ENCODE measurements around the gene DLGAP1. TPM values are rescaled to one million over a fixed set of nuclear protein-coding genes. Genes with fewer than 3 reads are reported as not detected.
A peak's percentile ranks its signal among the peaks of the same experiment; 100 is the strongest.

Gene DLGAP1
- total RNA-seq, 1 experiment from 2014 or later = 0.07 TPM

DNA sequence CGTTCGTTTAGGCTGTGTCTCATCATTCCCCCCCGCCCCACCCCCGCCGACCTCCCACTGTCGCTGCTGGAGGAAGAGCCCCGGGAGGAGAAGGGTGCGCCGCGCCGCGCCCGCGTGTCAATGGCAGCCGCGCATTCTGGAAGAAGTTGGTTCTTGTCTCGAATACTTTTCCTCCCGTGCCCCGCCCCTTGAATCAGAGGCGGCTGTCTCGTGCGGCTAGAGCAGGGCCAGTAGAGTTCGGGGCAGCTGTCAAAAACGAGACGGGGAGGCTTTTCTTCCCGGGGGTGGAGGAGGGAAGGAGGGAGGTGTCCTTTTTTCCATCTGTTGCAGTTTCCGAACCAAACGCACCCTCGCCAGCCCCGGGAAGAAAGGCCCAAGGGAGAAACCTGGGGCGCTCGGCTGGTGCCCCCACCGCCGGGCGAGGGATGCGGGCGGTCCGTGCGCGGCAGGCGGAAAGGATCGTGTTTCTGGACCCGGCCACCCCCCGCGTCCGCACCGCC, 1005.5 kb downstream of the DLGAP1 start:
- DNase-seq = peak; percentile 79 to 86
- H3K4me3 Mint-ChIP-seq (ENCODE audit: unreplicated experiment) = peak overlapping the region; percentile 87
- no peaks in the 10 kb centered on the region for H3K27me3 Mint-ChIP-seq (ENCODE audit: insufficient read depth, unreplicated experiment)
- Histone ChIP-seq H3K36me3 (ENCODE audit: control insufficient read depth, insufficient read depth, low read length) (no peaks in the 10 kb centered on the region), H3K9me3 (no peaks in the 10 kb centered on the region), H3K27me3 (replicated peaks; ENCODE audit: control insufficient read depth, insufficient read depth, low read length) (no peaks in the 10 kb centered on the region), H3K4me3 (ENCODE audit: low read depth, low read length) (peak overlapping the region; percentile 60), H3K4me1 (peaks cover 15% of the 10 kb centered on the region)
- peak overlapping the region; percentile 97 for H3K27ac Mint-ChIP-seq (ENCODE audit: unreplicated experiment)
- CTCF ChIA-PET = no interaction called here
- TF ChIP-seq CTCF (IDR thresholded peaks at IDR 0.05; ENCODE audit: insufficient read depth in 1 of 2, low read depth in 1 of 2, low read length in 1 of 2, severe bottlenecking in 1 of 2, unreplicated experiment in 1 of 2) = no peak
- H3K4me1 Mint-ChIP-seq (ENCODE audit: low read depth, unreplicated experiment) = no peaks in the 10 kb centered on the region
- BruUV-seq (replicated peaks) = no TSS peak
- peaks cover 69% of the 10 kb centered on the region for H3K36me3 Mint-ChIP-seq (ENCODE audit: insufficient read depth, unreplicated experiment)
- intact Hi-C loops (cut with micrococcal nuclease; ENCODE audit: unreplicated experiment) = loop anchor here (2.0 to 10.0 kb wide), 5 partner anchors 67 to 595 kb away; no protein-coding TSS in a partner anchor
- no peaks in the 10 kb centered on the region for H3K9me3 Mint-ChIP-seq (ENCODE audit: unreplicated experiment)
- POLR2A ChIA-PET = interaction anchor here (0.8 to 3.1 kb wide), 5 partner anchors 66 to 216 kb away, joined by 3 to 30 read pairs (median 5); partner anchors contain the start of gene MYL12A

DNA sequence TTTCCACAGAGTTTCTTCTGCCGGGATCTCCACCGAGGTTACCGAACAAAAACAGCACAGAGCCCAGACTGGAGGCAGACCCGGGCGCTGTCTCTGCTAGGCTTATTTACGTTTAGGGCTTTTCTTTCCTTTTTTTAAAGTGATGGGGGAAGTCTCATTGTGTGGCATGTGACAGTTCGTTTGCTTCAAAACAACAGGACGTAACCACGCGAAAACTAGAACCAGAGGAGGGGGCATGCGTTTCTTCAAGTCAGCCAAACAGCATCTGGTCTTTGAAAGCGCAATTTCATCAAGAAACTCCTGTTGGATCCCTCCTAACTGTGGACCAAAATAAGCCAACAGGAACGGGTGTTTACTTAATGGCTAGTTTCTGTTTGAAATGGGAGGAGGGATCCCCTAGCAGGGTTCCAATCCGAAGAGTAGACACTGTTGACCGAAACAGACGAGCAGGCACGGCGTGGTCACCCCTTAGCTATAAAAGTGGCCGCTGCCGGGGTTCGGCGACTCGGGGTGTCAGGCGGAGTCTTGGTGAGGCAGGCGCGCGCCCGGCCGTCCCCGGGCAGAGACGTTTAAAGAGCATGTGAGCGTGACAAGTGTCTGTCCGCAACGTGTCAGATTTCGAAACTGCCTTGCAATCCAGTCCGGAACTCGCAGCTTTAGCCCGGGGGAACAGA, 1006.1 kb downstream of the DLGAP1 start:
- peaks cover 67% of the 10 kb centered on the region for H3K36me3 Mint-ChIP-seq (ENCODE audit: insufficient read depth, unreplicated experiment)
- no peak for TF ChIP-seq CTCF (IDR thresholded peaks at IDR 0.05; ENCODE audit: insufficient read depth in 1 of 2, low read depth in 1 of 2, low read length in 1 of 2, severe bottlenecking in 1 of 2, unreplicated experiment in 1 of 2)
- Histone ChIP-seq H3K36me3 (ENCODE audit: control insufficient read depth, insufficient read depth, low read length) (no peaks in the 10 kb centered on the region), H3K9me3 (no peaks in the 10 kb centered on the region), H3K4me3 (ENCODE audit: low read depth, low read length) (peak overlapping the region; percentile 60), H3K4me1 (peaks cover 14% of the 10 kb centered on the region), H3K27me3 (replicated peaks; ENCODE audit: control insufficient read depth, insufficient read depth, low read length) (no peaks in the 10 kb centered on the region)
- POLR2A ChIA-PET = interaction anchor here (0.6 to 3.1 kb wide), 8 partner anchors 66 to 594 kb away, joined by 3 to 30 read pairs (median 5); partner anchors contain the start of gene MYL12A
- CTCF ChIA-PET = no interaction called here
- TSS peak; percentile 44 for BruUV-seq (replicated peaks)
- no peaks in the 10 kb centered on the region for H3K4me1 Mint-ChIP-seq (ENCODE audit: low read depth, unreplicated experiment)
- peak in 1 of 2 experiments; percentile 84 for DNase-seq
- H3K27ac Mint-ChIP-seq (ENCODE audit: unreplicated experiment) = peak overlapping the region; percentile 97
- intact Hi-C loops (cut with micrococcal nuclease; ENCODE audit: unreplicated experiment) = loop anchor here (1.0 to 2.0 kb wide), 5 partner anchors 7 to 154 kb away; no protein-coding TSS in a partner anchor
- H3K4me3 Mint-ChIP-seq (ENCODE audit: unreplicated experiment) = peak overlapping the region; percentile 87
- no peaks in the 10 kb centered on the region for H3K27me3 Mint-ChIP-seq (ENCODE audit: insufficient read depth, unreplicated experiment)
- no peaks in the 10 kb centered on the region for H3K9me3 Mint-ChIP-seq (ENCODE audit: unreplicated experiment)

DNA sequence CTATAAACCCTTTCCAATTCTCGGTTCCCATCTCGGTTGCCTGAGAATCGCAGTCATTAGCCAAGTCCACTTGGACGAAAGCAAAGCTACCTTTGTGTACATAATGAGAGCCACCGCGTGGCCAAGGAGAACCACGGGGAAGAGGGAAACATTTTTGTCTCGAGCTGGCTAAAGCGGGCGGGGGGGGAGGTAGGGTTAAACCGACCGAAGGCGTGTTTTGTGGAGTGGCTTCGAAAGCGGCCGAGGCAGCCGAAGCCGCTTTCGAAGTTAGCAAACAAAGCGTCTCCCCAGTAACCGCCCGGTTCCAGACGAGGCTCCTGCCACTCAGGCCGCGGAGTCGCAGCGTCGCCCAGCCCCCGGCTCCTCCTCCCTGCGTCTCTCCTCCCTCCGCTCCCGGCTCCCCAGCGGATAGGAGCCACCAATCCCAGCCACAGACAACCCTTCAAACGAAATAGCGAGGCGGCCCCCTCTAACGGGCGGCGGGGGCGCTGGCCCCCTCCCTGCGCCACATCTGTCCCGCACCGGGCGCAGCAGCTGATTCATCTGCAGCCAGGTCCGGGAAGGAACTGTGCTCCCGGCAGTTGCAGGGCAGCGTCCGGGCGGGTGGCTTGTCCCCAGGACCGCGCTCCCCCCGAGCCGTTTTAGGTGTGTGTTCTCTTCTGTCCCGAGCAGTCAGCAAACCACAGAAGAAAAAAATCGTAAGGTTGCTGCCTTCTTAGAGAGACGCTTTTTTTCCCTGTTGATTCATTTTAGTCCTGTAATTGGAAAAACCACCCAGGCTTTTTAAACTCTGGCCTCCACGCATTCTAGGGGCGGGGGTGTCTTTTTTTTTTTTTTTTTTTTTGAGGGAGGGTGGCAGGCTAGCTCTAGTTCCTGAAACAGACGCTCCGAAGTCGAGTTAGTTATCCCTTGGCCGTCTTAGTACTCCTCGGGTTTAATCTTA, 1006.9 kb downstream of the DLGAP1 start:
- Mint-ChIP-seq H3K36me3 (ENCODE audit: insufficient read depth, unreplicated experiment) (peaks cover 58% of the 10 kb centered on the region), H3K9me3 (ENCODE audit: unreplicated experiment) (no peaks in the 10 kb centered on the region), H3K27me3 (ENCODE audit: insufficient read depth, unreplicated experiment) (no peaks in the 10 kb centered on the region), H3K4me3 (ENCODE audit: unreplicated experiment) (peak overlapping the region; percentile 87), H3K4me1 (ENCODE audit: low read depth, unreplicated experiment) (no peaks in the 10 kb centered on the region), H3K27ac (ENCODE audit: unreplicated experiment) (peak overlapping the region; percentile 97)
- ChIA-PET POLR2A (interaction anchor here (0.5 to 3.1 kb wide), 29 partner anchors 8 to 593 kb away, joined by 3 to 30 read pairs (median 5); partner anchors contain the start of genes MYL12A and MYL12B), CTCF (interaction anchor here (0.6 to 1.2 kb wide), 14 partner anchors 8 to 407 kb away, joined by 3 to 11 read pairs (median 4); no protein-coding TSS in a partner anchor)
- Histone ChIP-seq H3K4me1 (peaks cover 14% of the 10 kb centered on the region), H3K27me3 (replicated peaks; ENCODE audit: control insufficient read depth, insufficient read depth, low read length) (no peaks in the 10 kb centered on the region), H3K4me3 (ENCODE audit: low read depth, low read length) (peak overlapping the region; percentile 60), H3K36me3 (ENCODE audit: control insufficient read depth, insufficient read depth, low read length) (no peaks in the 10 kb centered on the region), H3K9me3 (no peaks in the 10 kb centered on the region)
- DNase-seq = peak; percentile 97
- no TSS peak for BruUV-seq (replicated peaks)
- intact Hi-C loops (cut with micrococcal nuclease; ENCODE audit: unreplicated experiment) = loop anchor here (1.0 to 2.0 kb wide), 7 partner anchors 8 to 217 kb away; no protein-coding TSS in a partner anchor
- TF ChIP-seq CTCF (IDR thresholded peaks at IDR 0.05; ENCODE audit: insufficient read depth in 1 of 2, low read depth in 1 of 2, low read length in 1 of 2, severe bottlenecking in 1 of 2, unreplicated experiment in 1 of 2) = peak in 1 of 2 experiments; percentile 48

Measured in Caco-2 (cell line).